IMR-90 (cell line): ENCODE data around the gene TRIO. TPM values are rescaled to one million over a fixed set of nuclear protein-coding genes. Genes with fewer than 3 reads are reported as not detected.

Source experiments
- ATAC-seq: fragments of 200-7000 bp; cut with Tn5 transposase; 2 replicates; pipeline ENCODE4 v1.9.1; 2020; ENCODE audit warnings: low read depth, mild to moderate bottlenecking, moderate library complexity
- BruUV-seq: library from RNA; stranded (reverse); fragments of 400-500 nt; replicated peaks from 2 replicates; lab custom pipeline; 2021; lab: Mats Ljungman, UMichigan
- CTCF ChIA-PET: fragments of 300-600 bp; formaldehyde crosslinking; extraction: SDS; loops from one replicate; lab custom pipeline; 2021; ENCODE audit warnings: antibody characterized with exemption; lab: Yijun Ruan, JAX
- POLR2A ChIA-PET: fragments of 300-600 bp; sonication (Branson Sonifier 250); formaldehyde crosslinking; loops from one replicate; lab custom pipeline; 2022; ENCODE audit warnings: antibody characterized with exemption; ENCODE audit not compliant: unreplicated experiment; lab: Charles Lee
- DNase-seq: peaks from one replicate; pipeline ENCODE4 v3.0.0; 2013
- H2AFZ ChIP-seq: replicated peaks from 2 replicates; pipeline ENCODE3; 2013; ENCODE audit warnings: low read length, mild to moderate bottlenecking; ENCODE audit not compliant: poor library complexity
- H2AK5ac ChIP-seq: 2 replicates; pipeline ENCODE4 v1.6.1; 2013; ENCODE audit warnings: low read depth, low read length, inconsistent platforms
- H2AK9ac ChIP-seq: replicated peaks from 2 replicates; pipeline ENCODE3; 2013; ENCODE audit warnings: mild to moderate bottlenecking, low read depth, low read length, moderate library complexity; ENCODE audit not compliant: poor library complexity
- H2BK120ac ChIP-seq: 2 replicates; pipeline ENCODE4 v1.6.1; 2013; ENCODE audit warnings: low read depth, low read length, inconsistent platforms
- H2BK15ac ChIP-seq: 3 replicates; pipeline ENCODE4 v1.6.1; 2013; ENCODE audit warnings: low read depth, low read length, inconsistent platforms
- H2BK20ac ChIP-seq: 2 replicates; pipeline ENCODE4 v1.6.1; 2013; ENCODE audit warnings: low read depth, mild to moderate bottlenecking, inconsistent platforms, low read length, moderate library complexity
- H2BK5ac ChIP-seq: 2 replicates; pipeline ENCODE4 v1.6.1; 2013; ENCODE audit warnings: mild to moderate bottlenecking, low read depth, low read length, inconsistent platforms; ENCODE audit not compliant: poor library complexity, severe bottlenecking
- H3K14ac ChIP-seq: replicated peaks from 2 replicates; pipeline ENCODE4 v1.6.1; 2013; ENCODE audit warnings: low read depth, low read length, inconsistent platforms
- H3K18ac ChIP-seq: 2 replicates; pipeline ENCODE4 v1.6.1; 2013; ENCODE audit warnings: low read depth, low read length, control low read depth
- H3K23ac ChIP-seq: 2 replicates; pipeline ENCODE4 v1.6.1; 2013; ENCODE audit warnings: low read depth, low read length, inconsistent platforms
- H3K27ac ChIP-seq: 2 replicates; pipeline ENCODE4 v1.5.1; 2013; ENCODE audit warnings: mild to moderate bottlenecking, control low read depth, low read length; ENCODE audit not compliant: insufficient read depth
- H3K27me3 ChIP-seq: 2 replicates; pipeline ENCODE4 v1.6.1; 2013; ENCODE audit warnings: low read length; ENCODE audit not compliant: control insufficient read depth, insufficient read depth
- H3K36me3 ChIP-seq: 2 replicates; pipeline ENCODE4 v1.6.1; 2013; ENCODE audit warnings: low read length, mixed read lengths; ENCODE audit not compliant: control insufficient read depth, insufficient read depth
- H3K4ac ChIP-seq: 2 replicates; pipeline ENCODE4 v1.6.1; 2013; ENCODE audit warnings: low read depth, low read length, inconsistent platforms
- H3K4me1 ChIP-seq: 2 replicates; pipeline ENCODE4 v1.6.1; 2013; ENCODE audit warnings: low read length, mixed read lengths; ENCODE audit not compliant: control insufficient read depth, insufficient read depth
- H3K4me2 ChIP-seq: 2 replicates; pipeline ENCODE4 v1.6.1; 2013; ENCODE audit warnings: low read depth, mild to moderate bottlenecking, control low read depth, low read length, moderate library complexity
- H3K4me3 ChIP-seq: 2 replicates; pipeline ENCODE4 v1.5.1; 2013; ENCODE audit warnings: low read depth, mild to moderate bottlenecking, control low read depth, low read length, moderate library complexity; ENCODE audit not compliant: insufficient read depth
- H3K56ac ChIP-seq: 2 replicates; pipeline ENCODE4 v1.6.1; 2013; ENCODE audit warnings: low read length, inconsistent platforms; ENCODE audit not compliant: insufficient read depth; ENCODE audit errors: extremely low read depth
- H3K79me1 ChIP-seq, 2 experiments: 2 replicates each; pipeline ENCODE4 v1.6.1; 2013; ENCODE audit warnings: low read length in 2 of 2, inconsistent platforms in 1 of 2, low read depth in 1 of 2
- H3K9ac ChIP-seq: 2 replicates; pipeline ENCODE4 v1.6.1; 2013; ENCODE audit warnings: low read depth, low read length, control low read depth
- H3K9me1 ChIP-seq: 2 replicates; pipeline ENCODE4 v1.6.1; 2013; ENCODE audit warnings: low read length, inconsistent platforms; ENCODE audit not compliant: insufficient read depth
- H3K9me3 ChIP-seq: 2 replicates; pipeline ENCODE4 v1.6.1; 2013; ENCODE audit warnings: low read length; ENCODE audit not compliant: control insufficient read depth, insufficient read depth
- H4K20me1 ChIP-seq: 2 replicates; pipeline ENCODE4 v1.6.1; 2013; ENCODE audit warnings: low read length, inconsistent platforms; ENCODE audit not compliant: insufficient read depth
- H4K5ac ChIP-seq: 2 replicates; pipeline ENCODE4 v1.6.1; 2013; ENCODE audit warnings: mild to moderate bottlenecking, low read depth, low read length, control low read depth
- H4K8ac ChIP-seq, 2 experiments: 2 replicates each; pipeline ENCODE4 v1.6.1; 2013; ENCODE audit warnings: low read depth in 2 of 2, low read length in 2 of 2, control low read depth in 1 of 2, inconsistent platforms in 1 of 2
- H4K91ac ChIP-seq: 2 replicates; pipeline ENCODE4 v1.6.1; 2013; ENCODE audit warnings: low read depth, low read length, inconsistent platforms; ENCODE audit not compliant: insufficient read depth
- BHLHE40 ChIP-seq: fragments of 150-350 bp; IDR thresholded peaks from 2 replicates; pipeline ENCODE4 v1.6.1; 2016; ENCODE audit warnings: mild to moderate bottlenecking, low read depth, low read length
- CEBPB ChIP-seq: IDR thresholded peaks from 2 replicates; pipeline ENCODE4 v1.6.1; 2012; ENCODE audit warnings: low read depth, low read length, improper control_type of control experiment
- MAFK ChIP-seq: IDR thresholded peaks from 2 replicates; pipeline ENCODE4 v1.6.1; 2012; ENCODE audit warnings: low read depth, low read length, improper control_type of control experiment
- MAZ ChIP-seq: IDR thresholded peaks from 2 replicates; pipeline ENCODE4 v1.6.1; 2012; ENCODE audit warnings: low read depth, mild to moderate bottlenecking, low read length, improper control_type of control experiment, moderate library complexity, borderline replicate concordance
- MXI1 ChIP-seq: IDR thresholded peaks from 2 replicates; pipeline ENCODE4 v1.6.1; 2012; ENCODE audit warnings: low read depth, mild to moderate bottlenecking, low read length, moderate library complexity, borderline replicate concordance
- NFE2L2 ChIP-seq: fragments of 150-350 bp; IDR thresholded peaks from 2 replicates; pipeline ENCODE4 v1.6.1; 2016; ENCODE audit warnings: low read depth, mild to moderate bottlenecking, low read length
- POLR2A ChIP-seq: IDR thresholded peaks from 2 replicates; pipeline ENCODE4 v1.6.1; 2012; ENCODE audit warnings: mild to moderate bottlenecking, low read depth, low read length
- WGBS, 2 experiments: methylation state at CpG; one replicate each; pipeline versions ENCODE4 v1.1.5 to v1.1.7; 2013; ENCODE audit warnings: missing lambda C conversion rate in 2 of 2; ENCODE audit not compliant: insufficient read length in 1 of 2; ENCODE audit errors: extremely low coverage in 2 of 2; 5-methylcytosine and 5-hydroxymethylcytosine counted together
- dilution Hi-C: fragments of 300-500 bp; cut with HindIII; formaldehyde crosslinking; loops from one replicate; pipeline ENCODE4 v1.14.3; 2018; ENCODE audit warnings: low sequenced_read_pairs; ENCODE audit not compliant: unreplicated experiment
- in situ Hi-C: fragments of 300-500 bp; cut with MboI; formaldehyde crosslinking; loops from 3 replicates; pipeline ENCODE4 v1.14.3; 2019; ENCODE audit warnings: low sequenced_read_pairs, inconsistent platforms, mixed read lengths
- intact Hi-C: fragments of 100-400 bp; cut with micrococcal nuclease; formaldehyde crosslinking; loops from 2 replicates; pipeline ENCODE4 v1.10.0; 2022
- polyA plus RNA-seq, 3 experiments: library from polyadenylated mRNA; depleted of rRNA; stranded (reverse); fragments of >200 nt; gene quantifications; 2 replicates each; pipeline ENCODE4 v1.2.3, GENCODE V29; 2012; ENCODE audit warnings: low replicate concordance in 1 of 3
- total RNA-seq: library from RNA; depleted of rRNA; stranded (reverse); fragments of >200 nt; gene quantifications from 2 replicates; pipeline ENCODE4 v1.2.3, GENCODE V29; 2012

Gene TRIO
- total and polyA plus RNA-seq, 2 of the 4 experiments (the other 2 are of a cell fraction): 206 to 522 TPM

GRCh38 chr5:14504332-14504727 is 361.2 kb downstream of the TRIO start:
- H3K27me3 ChIP-seq: no peaks in the 10 kb centered on the region
- no peak overlapping the region for H4K8ac ChIP-seq
- H3K27ac ChIP-seq: no peak overlapping the region
- H3K4ac ChIP-seq: no peak overlapping the region
- no peak overlapping the region for H4K91ac ChIP-seq
- in situ Hi-C loops: no loop called here
- no peak overlapping the region for H2BK5ac ChIP-seq
- H3K4me2 ChIP-seq: no peak overlapping the region
- DNase-seq: no peak
- intact Hi-C loops: no loop called here
- ChIA-PET POLR2A (no interaction called here), CTCF (no interaction called here)
- H3K9me3 ChIP-seq: no peaks in the 10 kb centered on the region
- no peak overlapping the region for H2BK120ac ChIP-seq
- H3K4me1 ChIP-seq: no peaks in the 10 kb centered on the region
- H2AFZ ChIP-seq: no peak overlapping the region
- H3K18ac ChIP-seq: no peak overlapping the region
- no peak overlapping the region for H4K5ac ChIP-seq
- H3K4me3 ChIP-seq: no peak overlapping the region
- H4K20me1 ChIP-seq: peaks cover 85% of the 10 kb centered on the region
- no peak overlapping the region for H3K9ac ChIP-seq
- no peak for TF ChIP-seq MXI1
- no peak for TF ChIP-seq BHLHE40
- TF ChIP-seq CEBPB: no peak
- TF ChIP-seq MAFK: no peak
- TF ChIP-seq NFE2L2: no peak
- TF ChIP-seq POLR2A: no peak
- TF ChIP-seq MAZ: no peak
- BruUV-seq: no TSS peak
- ATAC-seq: no peak
- H2AK9ac ChIP-seq: no peak overlapping the region
- dilution Hi-C loops: no loop called here
- no peak overlapping the region for H3K56ac ChIP-seq
- H3K9me1 ChIP-seq: peaks cover 5% of the 10 kb centered on the region; the same call in 1 of the 2 replicates
- H3K79me1 ChIP-seq: peaks cover 18 to 86% of the 10 kb centered on the region in 2 experiments
- peaks cover 87% of the 10 kb centered on the region for H3K36me3 ChIP-seq
- no peak overlapping the region for H2BK20ac ChIP-seq
- H3K23ac ChIP-seq: no peak overlapping the region
- 83% methylated on average over 1 of the region's 8 CpGs; no CpG with 5 or more reads in 1 of the 2 experiments for WGBS, 2 experiments
- H3K14ac ChIP-seq: no peak overlapping the region
- H2BK15ac ChIP-seq: no peak overlapping the region
- H2AK5ac ChIP-seq: no peak overlapping the region
